ENCODE measurements around the gene ZNHIT2.

Gene ZNHIT2

GRCh38 chr11:65102142-65103095 lies 15.1 kb downstream of the ZNHIT2 start:
- DNase-seq, result no peak

GRCh38 chr11:65100674-65101350 lies 16.7 kb downstream of the ZNHIT2 start:
- no peak for DNase-seq

GRCh38 chr11:65096926-65097325 lies 20.6 kb downstream of the ZNHIT2 start:
- DNase-seq, result no peak

DNA sequence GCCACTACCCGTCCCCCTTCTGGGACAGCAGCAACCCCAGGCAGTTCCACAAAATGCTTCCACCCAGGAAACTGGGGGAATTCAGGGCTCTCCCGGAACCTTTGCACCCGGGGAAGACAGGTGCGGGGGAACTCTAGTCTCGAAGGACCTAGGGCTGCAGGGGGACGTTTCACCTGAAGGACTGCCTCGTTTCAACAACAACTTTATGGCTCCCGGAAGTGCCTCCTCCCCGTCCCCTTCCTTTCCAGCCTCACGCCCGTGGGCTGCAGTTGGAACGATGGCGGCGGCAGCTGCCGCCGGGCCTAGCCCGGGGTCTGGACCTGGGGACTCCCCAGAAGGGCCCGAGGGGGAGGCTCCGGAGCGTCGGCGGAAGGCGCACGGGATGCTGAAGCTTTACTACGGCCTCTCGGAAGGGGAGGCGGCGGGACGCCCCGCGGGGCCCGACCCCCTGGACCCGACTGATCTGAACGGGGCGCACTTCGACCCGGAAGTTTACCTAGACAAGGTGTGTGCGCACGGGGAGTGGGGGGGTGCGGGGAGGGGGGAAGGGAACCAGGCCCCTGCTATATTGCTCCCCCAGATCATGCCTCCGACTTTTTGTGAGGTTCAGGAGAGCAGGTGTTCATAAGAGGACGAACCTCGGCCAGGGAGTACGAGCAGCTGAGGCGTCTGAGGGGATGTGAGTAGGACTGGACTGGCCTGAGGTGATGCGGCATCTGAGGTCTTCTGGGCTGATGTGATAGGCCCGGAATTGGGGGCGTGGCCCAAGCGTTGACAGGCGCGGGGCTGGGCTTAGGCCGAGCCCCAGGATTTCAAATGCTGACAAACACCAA lies 21.3 kb downstream of the ZNHIT2 start, which contains the start of gene VPS51:
Gene VPS51 (plus strand): TSS at position 241 of the 833 bp plus-strand sequence. CDS start 37 bp downstream, at position 278.
- peak; percentile 51 for DNase-seq

GRCh38 chr11:65095427-65095826 lies 22.1 kb downstream of the ZNHIT2 start:
- no peak for DNase-seq

- DNase-seq, result no peak
Observed at GRCh38 chr11:65090628-65091027, 26.9 kb downstream of the ZNHIT2 start.

GRCh38 chr11:65089621-65090020 lies 27.9 kb downstream of the ZNHIT2 start:
- DNase-seq, result no peak

DNA sequence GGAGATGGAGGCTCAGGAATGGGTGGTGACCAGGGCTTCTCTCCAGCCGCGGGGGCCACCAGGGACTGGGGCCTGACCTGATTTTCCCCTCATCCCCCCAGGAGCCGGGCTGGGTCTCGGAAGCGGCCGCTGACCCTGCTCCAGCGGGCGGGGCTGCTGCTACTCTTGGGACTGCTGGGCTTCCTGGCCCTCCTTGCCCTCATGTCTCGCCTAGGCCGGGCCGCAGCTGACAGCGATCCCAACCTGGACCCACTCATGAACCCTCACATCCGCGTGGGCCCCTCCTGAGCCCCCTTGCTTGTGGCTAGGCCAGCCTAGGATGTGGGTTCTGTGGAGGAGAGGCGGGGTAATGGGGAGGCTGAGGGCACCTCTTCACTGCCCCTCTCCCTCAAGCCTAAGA lies 29.7 kb downstream of the ZNHIT2 start:
- DNase-seq, result no peak

DNA sequence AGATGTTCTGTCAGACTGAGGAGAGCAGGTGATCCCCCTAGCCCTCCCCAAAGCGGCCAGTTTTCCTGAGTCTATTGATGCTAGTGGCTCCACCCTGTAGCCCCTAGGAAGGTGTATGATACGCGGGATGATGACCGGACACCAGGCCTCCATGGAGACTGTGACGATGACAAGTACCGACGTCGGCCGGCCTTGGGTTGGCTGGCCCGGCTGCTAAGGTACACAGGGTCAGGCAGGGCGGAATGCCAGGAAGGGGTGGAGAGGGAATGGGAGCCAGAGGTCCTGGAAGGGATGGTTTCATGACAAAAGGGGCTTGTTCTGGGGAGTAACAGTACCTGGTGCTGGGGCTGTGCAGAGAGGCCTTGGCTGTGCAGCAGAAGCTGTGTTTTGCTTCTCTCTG lies 30.3 kb downstream of the ZNHIT2 start:
- DNase-seq, result no peak

- no peak for DNase-seq
Observed at GRCh38 chr11:65086809-65087208, 30.7 kb downstream of the ZNHIT2 start.

GRCh38 chr11:65085446-65085845 lies 32.1 kb downstream of the ZNHIT2 start:
- no peak for DNase-seq

DNA sequence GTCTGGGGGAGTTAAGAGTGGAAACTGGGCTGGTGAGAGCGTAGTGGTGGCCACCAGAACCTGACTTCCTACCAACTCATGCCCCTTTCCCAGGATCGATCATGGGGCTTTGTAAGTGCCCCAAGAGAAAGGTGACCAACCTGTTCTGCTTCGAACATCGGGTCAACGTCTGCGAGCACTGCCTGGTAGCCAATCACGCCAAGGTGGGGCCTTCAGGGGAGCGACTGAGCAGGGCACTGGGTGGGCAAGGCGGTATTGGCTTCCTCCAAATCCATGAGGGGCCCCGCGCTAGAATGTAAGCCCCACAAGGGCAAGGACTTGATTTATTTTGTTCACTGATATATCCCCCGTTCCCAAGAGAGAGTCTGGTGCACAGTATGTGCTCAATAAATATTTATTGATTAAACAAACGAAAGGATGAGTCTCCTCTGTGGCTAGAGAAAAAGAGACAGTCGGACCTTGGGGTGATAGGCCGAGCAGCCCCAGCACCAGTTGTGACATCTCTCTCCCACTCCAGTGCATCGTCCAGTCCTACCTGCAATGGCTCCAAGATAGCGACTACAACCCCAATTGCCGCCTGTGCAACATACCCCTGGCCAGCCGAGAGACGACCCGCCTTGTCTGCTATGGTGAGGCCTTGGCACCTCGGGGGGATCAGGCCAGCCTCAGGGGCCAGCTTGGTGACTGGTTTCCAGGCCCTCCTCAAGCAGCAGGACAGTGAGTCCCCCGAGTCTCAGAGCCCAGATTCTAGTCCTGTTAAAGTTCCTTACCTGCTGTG lies 32.7 kb downstream of the ZNHIT2 start:
- DNase-seq, result no peak

DNA sequence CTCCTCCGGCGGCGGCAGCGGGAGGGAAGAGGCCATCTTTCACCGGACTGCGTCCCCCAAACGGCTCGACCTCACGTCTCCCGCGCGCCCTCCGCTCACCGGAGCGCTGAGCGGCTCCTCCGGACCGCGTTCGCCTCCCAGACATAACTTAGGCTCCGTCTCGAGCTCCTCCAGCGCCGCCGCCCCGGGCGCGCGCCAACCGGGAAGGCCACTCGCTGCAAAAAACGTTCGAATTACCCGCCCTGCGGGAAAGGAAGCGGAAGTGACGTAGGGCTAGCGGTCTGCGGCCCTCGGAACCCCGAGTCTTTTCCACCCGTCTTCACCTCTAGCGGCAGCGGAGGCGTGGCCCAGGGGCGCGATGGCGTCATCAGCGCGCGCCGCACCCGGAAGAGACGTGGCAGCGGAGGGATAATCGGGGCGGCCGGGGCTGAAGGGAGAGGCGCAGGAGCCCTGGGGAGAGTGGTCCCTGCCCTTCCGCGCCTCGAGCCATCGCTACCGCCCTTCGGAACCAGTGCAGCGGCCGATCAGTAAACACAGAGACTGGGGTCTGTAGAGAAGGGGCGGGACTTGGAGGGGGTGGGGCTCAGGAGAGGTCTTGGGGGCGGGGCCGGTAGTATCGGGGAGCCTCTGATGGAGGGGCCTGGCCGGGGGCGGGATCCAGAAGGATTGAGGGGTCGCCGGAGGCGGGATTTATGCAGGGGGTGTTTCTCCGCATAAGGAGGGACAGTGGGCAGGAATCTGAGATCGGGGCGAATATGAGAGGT lies 33.5 kb downstream of the ZNHIT2 start, which contains the start of the genes CDCA5 and ZFPL1:
Gene CDCA5 (minus strand): TSS at position 207 of the 764 bp plus-strand sequence. CDS start 62 bp downstream, at position 145.
Gene ZFPL1 (plus strand): TSS at position 389 of the 764 bp plus-strand sequence. CDS start 477 bp downstream, outside the sequence.
- DNase-seq, result peak; percentile 63

DNA sequence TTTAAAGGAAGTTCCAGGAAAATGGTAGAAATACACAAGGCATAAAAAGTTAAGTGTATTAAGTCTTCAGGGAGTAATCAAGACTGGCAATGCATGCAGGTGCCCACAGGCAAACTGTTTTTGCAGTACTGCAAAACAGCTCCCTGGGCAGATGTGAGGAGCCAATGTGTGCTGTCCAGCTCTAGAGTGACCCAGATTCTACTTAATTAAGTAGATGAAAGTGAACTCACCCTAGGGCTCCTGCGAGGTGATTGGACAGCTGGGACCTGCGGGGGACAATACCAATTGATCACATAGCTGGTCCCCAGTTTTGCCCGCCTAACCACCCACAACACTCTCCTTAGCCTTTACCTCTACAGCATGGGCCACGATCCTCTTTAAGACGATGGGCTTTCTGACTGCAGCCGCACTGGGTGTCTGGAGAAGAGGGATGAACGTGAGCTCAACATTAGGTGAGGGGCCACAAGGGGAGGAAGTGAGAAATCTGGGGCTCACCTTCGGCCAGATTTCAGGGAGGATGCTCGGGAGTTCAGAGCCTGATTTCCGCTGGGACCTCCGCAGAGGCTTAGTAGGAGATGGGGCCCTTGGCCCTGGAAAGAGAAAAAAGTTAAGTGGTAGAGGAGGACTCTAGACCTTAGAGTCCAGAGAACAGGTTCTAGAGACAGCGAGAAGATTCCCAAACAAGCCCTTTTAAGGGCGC lies 34.2 kb downstream of the ZNHIT2 start:
- no peak for DNase-seq

- DNase-seq, result no peak
Observed at GRCh38 chr11:65078786-65079342, 38.6 kb downstream of the ZNHIT2 start.

GRCh38 chr11:65078151-65078550 lies 39.4 kb downstream of the ZNHIT2 start:
- no peak for DNase-seq

GRCh38 chr11:65077451-65077850 lies 40.0 kb downstream of the ZNHIT2 start:
- DNase-seq, result peak; percentile 16

DNA sequence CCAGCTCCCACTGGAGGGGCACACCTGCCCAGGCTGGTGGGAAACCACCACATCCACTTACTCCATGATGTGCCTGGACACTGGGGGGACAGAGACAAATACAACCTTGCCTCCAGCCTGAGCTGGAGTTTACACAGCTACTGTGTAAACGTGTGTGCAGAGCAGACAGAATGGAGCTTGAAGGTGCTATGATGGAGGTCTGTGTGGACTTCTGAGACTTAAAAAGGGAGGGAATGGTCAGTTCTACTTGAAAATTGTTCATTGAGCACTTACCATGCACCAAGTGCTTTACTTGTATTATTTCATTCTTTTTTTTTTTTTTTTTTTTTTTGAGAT lies 44.9 kb downstream of the ZNHIT2 start:
- DNase-seq, result no peak

DNA sequence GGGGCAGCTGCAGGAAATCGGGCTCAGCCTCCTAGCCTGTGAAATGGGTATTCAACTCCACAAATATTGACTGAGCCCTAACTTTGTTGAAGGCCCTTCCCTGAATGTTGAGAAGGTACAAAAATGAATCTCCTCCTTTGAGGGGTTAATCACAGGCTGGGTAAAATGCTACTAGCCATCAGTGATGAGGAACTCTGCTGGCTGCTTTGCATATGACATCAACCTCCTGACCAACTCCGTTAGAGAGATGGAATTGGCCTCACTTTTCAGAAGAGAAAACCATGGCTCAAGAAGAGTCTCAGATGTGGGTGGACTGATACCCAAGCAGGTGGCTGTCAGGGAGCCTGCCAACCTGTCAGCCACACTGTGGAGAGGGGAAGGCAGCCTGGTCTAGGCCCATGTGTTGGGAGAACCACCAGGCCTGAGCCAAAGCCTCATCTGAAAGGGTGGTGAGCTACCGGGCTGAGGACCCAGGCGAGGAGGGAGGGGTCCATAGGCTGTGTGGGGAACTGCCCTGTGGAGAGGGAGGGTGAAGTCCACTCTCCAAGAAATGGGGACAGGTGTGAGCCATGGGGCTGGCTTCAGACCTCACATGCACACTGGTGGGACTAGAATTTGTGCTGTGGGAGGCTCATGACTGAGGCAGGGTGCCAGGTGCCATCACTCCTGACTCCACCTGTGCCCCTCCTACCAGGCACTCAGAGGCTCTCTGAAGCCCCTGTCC lies 45.4 kb downstream of the ZNHIT2 start:
- DNase-seq, result no peak

DNA sequence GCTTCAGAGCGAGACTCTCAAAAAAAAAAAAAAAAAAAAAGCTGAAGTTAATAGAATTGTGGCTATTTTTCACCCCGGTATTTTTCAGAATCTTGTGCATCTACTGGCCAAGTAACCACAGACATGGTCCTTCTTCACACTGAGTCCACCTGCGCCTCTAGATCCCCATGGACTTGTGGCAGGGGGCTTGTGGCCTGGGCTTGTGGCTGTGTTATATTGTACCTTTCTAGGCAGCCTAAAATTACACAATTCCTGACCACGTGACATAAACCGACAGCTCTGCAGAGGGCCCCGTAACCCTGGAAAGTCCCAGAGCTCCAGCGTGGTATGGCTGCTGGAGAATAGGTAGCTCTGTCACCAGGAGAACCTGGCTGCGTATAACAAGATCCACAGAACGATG lies 48.3 kb downstream of the ZNHIT2 start:
- no peak for DNase-seq
